ENCODE results near the gene IFNLR1.

The IFNLR1 gene

GRCh38 chr1:24177161-24177560 lies 9.9 kb downstream of the IFNLR1 start:
- H3K27ac ChIP-seq (ENCODE audit: poor library complexity, severe bottlenecking): no peak overlapping the region
- H3K36me3 ChIP-seq (ENCODE audit: low read depth): peaks cover 19% of the 10 kb centered on the region
- DNase-seq (ENCODE audit: low spot score): no peak
- ATAC-seq (ENCODE audit: low read depth): no peak
- no peaks in the 10 kb centered on the region for H3K4me1 ChIP-seq (ENCODE audit: insufficient read depth, poor library complexity, severe bottlenecking)
- no peaks in the 10 kb centered on the region for H3K27me3 ChIP-seq (ENCODE audit: insufficient read depth, poor library complexity, severe bottlenecking)
- no peak for TF ChIP-seq CTCF (IDR thresholded peaks at IDR 0.05; ENCODE audit: poor library complexity, severe bottlenecking)
- no peaks in the 10 kb centered on the region for H3K9me3 ChIP-seq (ENCODE audit: severe bottlenecking)
- H3K4me3 ChIP-seq (ENCODE audit: severe bottlenecking): no peak overlapping the region

GRCh38 chr1:24175033-24175755 lies 11.9 kb downstream of the IFNLR1 start:
- Histone ChIP-seq H3K27me3 (ENCODE audit: insufficient read depth, poor library complexity, severe bottlenecking) (no peaks in the 10 kb centered on the region), H3K27ac (ENCODE audit: poor library complexity, severe bottlenecking) (no peak overlapping the region), H3K4me3 (ENCODE audit: severe bottlenecking) (no peak overlapping the region), H3K36me3 (ENCODE audit: low read depth) (peaks cover 29% of the 10 kb centered on the region), H3K9me3 (ENCODE audit: severe bottlenecking) (no peaks in the 10 kb centered on the region), H3K4me1 (ENCODE audit: insufficient read depth, poor library complexity, severe bottlenecking) (no peaks in the 10 kb centered on the region)
- no peak for DNase-seq (ENCODE audit: low spot score)
- TF ChIP-seq CTCF (IDR thresholded peaks at IDR 0.05; ENCODE audit: poor library complexity, severe bottlenecking): no peak
- ATAC-seq (ENCODE audit: low read depth): peak; percentile 42; the same call in 1 of the 3 replicates

- H3K9me3 ChIP-seq (ENCODE audit: severe bottlenecking): no peaks in the 10 kb centered on the region
- no peak for TF ChIP-seq CTCF (IDR thresholded peaks at IDR 0.05; ENCODE audit: poor library complexity, severe bottlenecking)
- no peak overlapping the region for H3K27ac ChIP-seq (ENCODE audit: poor library complexity, severe bottlenecking)
- H3K36me3 ChIP-seq (ENCODE audit: low read depth): peaks cover 22% of the 10 kb centered on the region
- ATAC-seq (ENCODE audit: low read depth) (no peak), DNase-seq (ENCODE audit: low spot score) (no peak)
- H3K4me1 ChIP-seq (ENCODE audit: insufficient read depth, poor library complexity, severe bottlenecking): no peaks in the 10 kb centered on the region
- H3K27me3 ChIP-seq (ENCODE audit: insufficient read depth, poor library complexity, severe bottlenecking): no peaks in the 10 kb centered on the region
- H3K4me3 ChIP-seq (ENCODE audit: severe bottlenecking): no peak overlapping the region
Measured at GRCh38 chr1:24173638-24174575, 13.2 kb downstream of the IFNLR1 start.

- peaks cover 15% of the 10 kb centered on the region for H3K36me3 ChIP-seq (ENCODE audit: low read depth)
- H3K27me3 ChIP-seq (ENCODE audit: insufficient read depth, poor library complexity, severe bottlenecking): no peaks in the 10 kb centered on the region
- ATAC-seq (ENCODE audit: low read depth): no peak
- no peak for TF ChIP-seq CTCF (IDR thresholded peaks at IDR 0.05; ENCODE audit: poor library complexity, severe bottlenecking)
- H3K4me1 ChIP-seq (ENCODE audit: insufficient read depth, poor library complexity, severe bottlenecking): no peaks in the 10 kb centered on the region
- H3K27ac ChIP-seq (ENCODE audit: poor library complexity, severe bottlenecking): no peak overlapping the region
- H3K9me3 ChIP-seq (ENCODE audit: severe bottlenecking): no peaks in the 10 kb centered on the region
- DNase-seq (ENCODE audit: low spot score): no peak
- H3K4me3 ChIP-seq (ENCODE audit: severe bottlenecking): no peak overlapping the region
Measured at GRCh38 chr1:24172598-24172997, 14.5 kb downstream of the IFNLR1 start.

Data from RWPE2 (cell line).